Tibial nerve (tissue), 4 donors: ENCODE data around the gene ANAPC15.

Source experiments
- EP300 ChIP-seq, 2 donors: sonication (generic); formaldehyde crosslinking; IDR thresholded peaks; one replicate each; pipeline ENCODE4 v1.6.1; 2017; ENCODE audit warnings: antibody characterized with exemption in 2 of 2, mild to moderate bottlenecking in 1 of 2
- POLR2A ChIP-seq, 2 donors: fragments of 450-650 bp; IDR thresholded peaks; one replicate each; pipeline ENCODE4 v1.6.1; 2017; ENCODE audit warnings: antibody characterized with exemption in 2 of 2, mild to moderate bottlenecking in 2 of 2, moderate library complexity in 2 of 2
- TF ChIP-seq, protein P1 (sequence below), 5 experiments: fragments of 200-600 bp in 3 of 5; fragments of 450-650 bp in 2 of 5; sonication (generic) in 3 of 5; IDR thresholded peaks; one replicate each; pipeline ENCODE4 v1.5.1; 2016 to 2019; ENCODE audit warnings: antibody characterized with exemption in 5 of 5, mild to moderate bottlenecking in 3 of 5, moderate library complexity in 2 of 5

GRCh38 chr11:72140661-72141060, 28.2 kb upstream of the ANAPC15 start:
- no peak for TF ChIP-seq POLR2A (IDR thresholded peaks at IDR 0.05)
- no peak for TF ChIP-seq EP300 (IDR thresholded peaks at IDR 0.05)
- TF ChIP-seq, protein P1, sequence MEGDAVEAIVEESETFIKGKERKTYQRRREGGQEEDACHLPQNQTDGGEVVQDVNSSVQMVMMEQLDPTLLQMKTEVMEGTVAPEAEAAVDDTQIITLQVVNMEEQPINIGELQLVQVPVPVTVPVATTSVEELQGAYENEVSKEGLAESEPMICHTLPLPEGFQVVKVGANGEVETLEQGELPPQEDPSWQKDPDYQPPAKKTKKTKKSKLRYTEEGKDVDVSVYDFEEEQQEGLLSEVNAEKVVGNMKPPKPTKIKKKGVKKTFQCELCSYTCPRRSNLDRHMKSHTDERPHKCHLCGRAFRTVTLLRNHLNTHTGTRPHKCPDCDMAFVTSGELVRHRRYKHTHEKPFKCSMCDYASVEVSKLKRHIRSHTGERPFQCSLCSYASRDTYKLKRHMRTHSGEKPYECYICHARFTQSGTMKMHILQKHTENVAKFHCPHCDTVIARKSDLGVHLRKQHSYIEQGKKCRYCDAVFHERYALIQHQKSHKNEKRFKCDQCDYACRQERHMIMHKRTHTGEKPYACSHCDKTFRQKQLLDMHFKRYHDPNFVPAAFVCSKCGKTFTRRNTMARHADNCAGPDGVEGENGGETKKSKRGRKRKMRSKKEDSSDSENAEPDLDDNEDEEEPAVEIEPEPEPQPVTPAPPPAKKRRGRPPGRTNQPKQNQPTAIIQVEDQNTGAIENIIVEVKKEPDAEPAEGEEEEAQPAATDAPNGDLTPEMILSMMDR (IDR thresholded peaks at IDR 0.05): no peak
